Thymus (tissue), 11 donors: ENCODE data around the gene ANKRD28. TPM values are rescaled to one million over a fixed set of nuclear protein-coding genes. Genes with fewer than 3 reads are reported as not detected.

ENCODE experiments used
- DNase-seq, 9 donors: peaks; one replicate each; pipeline ENCODE4 v3.0.0-alpha.2; 2013; ENCODE audit warnings: low spot score in 9 of 9, low read depth in 6 of 9, missing footprints in 1 of 9
- H3K27ac ChIP-seq, 2 donors: one replicate each; pipeline ENCODE4 v1.5.1; 2013; ENCODE audit warnings: control low read depth in 1 of 2, low read depth in 1 of 2, low read length in 1 of 2, mild to moderate bottlenecking in 1 of 2, moderate library complexity in 1 of 2
- H3K27me3 ChIP-seq, 2 donors: one replicate each; pipeline ENCODE4 v1.5.1; 2013; ENCODE audit warnings: low read length in 1 of 2; ENCODE audit not compliant: control insufficient read depth in 2 of 2, insufficient read depth in 1 of 2
- H3K36me3 ChIP-seq, 2 donors: one replicate each; pipeline ENCODE4 v1.5.1; 2013; ENCODE audit warnings: low read length in 1 of 2, mild to moderate bottlenecking in 1 of 2, moderate library complexity in 1 of 2; ENCODE audit not compliant: control insufficient read depth in 2 of 2, insufficient read depth in 2 of 2
- H3K4me1 ChIP-seq, 2 donors: one replicate each; pipeline ENCODE4 v1.5.1; 2013; ENCODE audit warnings: low read length in 2 of 2; ENCODE audit not compliant: control insufficient read depth in 2 of 2, insufficient read depth in 2 of 2
- H3K4me3 ChIP-seq, 2 donors: one replicate each; pipeline ENCODE4 v1.5.1; 2013; ENCODE audit warnings: low read length in 2 of 2, control low read depth in 1 of 2, mild to moderate bottlenecking in 1 of 2
- H3K9me3 ChIP-seq, 2 donors: one replicate each; pipeline ENCODE4 v1.5.1; 2013; ENCODE audit warnings: low read length in 1 of 2, mild to moderate bottlenecking in 1 of 2; ENCODE audit not compliant: control insufficient read depth in 2 of 2, insufficient read depth in 1 of 2
- WGBS: extraction: QIAGEN DNeasy Blood & Tissue Kit; methylation state at CpG from one replicate; pipeline ENCODE4 v1.1.7; 2013; 5-methylcytosine and 5-hydroxymethylcytosine counted together
- polyA plus RNA-seq: library from polyadenylated mRNA; stranded (reverse); fragments of 200-250 nt; gene quantifications from one replicate; pipeline ENCODE4 v1.2.3, GENCODE V29; 2013
- total RNA-seq: library from RNA; stranded (reverse); fragments of 120-200 nt; gene quantifications from one replicate; pipeline ENCODE4 v1.2.4, GENCODE V29; 2013
- donor health status: healthy.

The ANKRD28 gene
- total and polyA plus RNA-seq, 2 donors, result 26.5 to 27.1 TPM

- no peaks in the 10 kb centered on the region for H3K36me3 ChIP-seq
- 88% methylated on average over 2 of the region's 2 CpGs for WGBS
Measured at GRCh38 chr3:15809313-15809712, 11.5 kb upstream of the ANKRD28 start.

GRCh38 chr3:15808679-15809310 is 11.0 kb upstream of the ANKRD28 start:
- DNase-seq, result no peak
- Histone ChIP-seq H3K27ac (no peak overlapping the region), H3K27me3 (no peaks in the 10 kb centered on the region), H3K36me3 (no peaks in the 10 kb centered on the region), H3K4me1 (peaks cover 2 to 4% of the 10 kb centered on the region in 2 donors), H3K4me3 (no peak overlapping the region), H3K9me3 (no peaks in the 10 kb centered on the region)
- 99% methylated on average over 2 of the region's 2 CpGs for WGBS

More at GRCh38 chr3:15809313-15809712, 11.5 kb upstream of the ANKRD28 start:
- H3K27ac ChIP-seq, result no peak overlapping the region
- no peak overlapping the region for H3K4me3 ChIP-seq
- no peaks in the 10 kb centered on the region for H3K9me3 ChIP-seq
- no peaks in the 10 kb centered on the region for H3K27me3 ChIP-seq
- H3K4me1 ChIP-seq, result peaks cover 2 to 4% of the 10 kb centered on the region in 2 donors
- no peak for DNase-seq

GRCh38 chr3:15805756-15806266 is 8.0 kb upstream of the ANKRD28 start:
- no peak for DNase-seq
- WGBS, result 51% methylated on average over 7 of the region's 7 CpGs
- Histone ChIP-seq H3K4me3 (no peak overlapping the region), H3K4me1 (peaks cover 2 to 4% of the 10 kb centered on the region in 2 donors), H3K36me3 (no peaks in the 10 kb centered on the region), H3K27ac (no peak overlapping the region), H3K27me3 (no peaks in the 10 kb centered on the region), H3K9me3 (no peaks in the 10 kb centered on the region)

GRCh38 chr3:15804553-15805095 is 6.8 kb upstream of the ANKRD28 start:
- Histone ChIP-seq H3K27me3 (no peaks in the 10 kb centered on the region), H3K4me3 (no peak overlapping the region), H3K9me3 (no peaks in the 10 kb centered on the region), H3K4me1 (peaks cover 2 to 8% of the 10 kb centered on the region in 2 donors), H3K27ac (no peak overlapping the region), H3K36me3 (no peaks in the 10 kb centered on the region)
- 82% methylated on average over 4 of the region's 4 CpGs for WGBS
- no peak for DNase-seq

GRCh38 chr3:15803921-15804320 is 6.1 kb upstream of the ANKRD28 start:
- H3K36me3 ChIP-seq, result no peaks in the 10 kb centered on the region
- no peak overlapping the region for H3K27ac ChIP-seq
- no peaks in the 10 kb centered on the region for H3K9me3 ChIP-seq
- 97% methylated on average over 2 of the region's 2 CpGs for WGBS
- no peaks in the 10 kb centered on the region for H3K27me3 ChIP-seq
- no peak overlapping the region for H3K4me3 ChIP-seq
- DNase-seq, result no peak
- peaks cover 2 to 9% of the 10 kb centered on the region in 2 donors for H3K4me1 ChIP-seq

- WGBS, result 26% methylated on average over 3 of the region's 3 CpGs
- no peaks in the 10 kb centered on the region for H3K9me3 ChIP-seq
- no peak overlapping the region for H3K4me3 ChIP-seq
- no peak overlapping the region for H3K27ac ChIP-seq
- H3K4me1 ChIP-seq, result peaks cover 9 to 11% of the 10 kb centered on the region in 2 donors
- no peaks in the 10 kb centered on the region for H3K36me3 ChIP-seq
- DNase-seq, result no peak
- H3K27me3 ChIP-seq, result no peaks in the 10 kb centered on the region
Measured at GRCh38 chr3:15801298-15801697, 3.5 kb upstream of the ANKRD28 start.

GRCh38 chr3:15800780-15801179 is 3.0 kb upstream of the ANKRD28 start:
- Histone ChIP-seq H3K9me3 (no peaks in the 10 kb centered on the region), H3K4me3 (no peak overlapping the region), H3K27me3 (no peaks in the 10 kb centered on the region), H3K36me3 (no peaks in the 10 kb centered on the region), H3K27ac (no peak overlapping the region), H3K4me1 (peaks cover 9 to 11% of the 10 kb centered on the region in 2 donors)
- no peak for DNase-seq

GRCh38 chr3:15800327-15800726 is 2.5 kb upstream of the ANKRD28 start:
- peaks cover 9 to 11% of the 10 kb centered on the region in 2 donors for H3K4me1 ChIP-seq
- H3K9me3 ChIP-seq, result no peaks in the 10 kb centered on the region
- H3K36me3 ChIP-seq, result no peaks in the 10 kb centered on the region
- H3K27ac ChIP-seq, result peak overlapping the region in 1 of 2 donors; percentile 6
- DNase-seq, result no peak
- H3K4me3 ChIP-seq, result no peak overlapping the region
- H3K27me3 ChIP-seq, result no peaks in the 10 kb centered on the region

GRCh38 chr3:15798533-15799245 is 910 bp upstream of the ANKRD28 start:
- Histone ChIP-seq H3K27ac (no peak overlapping the region), H3K27me3 (no peaks in the 10 kb centered on the region)
- 59% methylated on average over 2 of the region's 2 CpGs for WGBS

More at GRCh38 chr3:15798533-15799245, 910 bp upstream of the ANKRD28 start:
- Histone ChIP-seq H3K9me3 (no peaks in the 10 kb centered on the region), H3K4me3 (no peak overlapping the region), H3K36me3 (no peaks in the 10 kb centered on the region), H3K4me1 (peaks cover 7% of the 10 kb centered on the region in 2 donors)
- no peak for DNase-seq
